CD4-positive, alpha-beta T cell treated with Interleukin-2 at 100 ng/mL for 4 hours (primary cell): ENCODE data around the gene TSEN34.
"Not testable (repeated sequence)": the region's sequence is repeated elsewhere in the genome, so short reads cannot be mapped to it uniquely, and the experiment has no call there.

Experiments
- DNase-seq: peaks from one replicate; pipeline ENCODE4 v3.0.0-alpha.2; 2020; ENCODE audit warnings: low spot score

Gene TSEN34

DNA sequence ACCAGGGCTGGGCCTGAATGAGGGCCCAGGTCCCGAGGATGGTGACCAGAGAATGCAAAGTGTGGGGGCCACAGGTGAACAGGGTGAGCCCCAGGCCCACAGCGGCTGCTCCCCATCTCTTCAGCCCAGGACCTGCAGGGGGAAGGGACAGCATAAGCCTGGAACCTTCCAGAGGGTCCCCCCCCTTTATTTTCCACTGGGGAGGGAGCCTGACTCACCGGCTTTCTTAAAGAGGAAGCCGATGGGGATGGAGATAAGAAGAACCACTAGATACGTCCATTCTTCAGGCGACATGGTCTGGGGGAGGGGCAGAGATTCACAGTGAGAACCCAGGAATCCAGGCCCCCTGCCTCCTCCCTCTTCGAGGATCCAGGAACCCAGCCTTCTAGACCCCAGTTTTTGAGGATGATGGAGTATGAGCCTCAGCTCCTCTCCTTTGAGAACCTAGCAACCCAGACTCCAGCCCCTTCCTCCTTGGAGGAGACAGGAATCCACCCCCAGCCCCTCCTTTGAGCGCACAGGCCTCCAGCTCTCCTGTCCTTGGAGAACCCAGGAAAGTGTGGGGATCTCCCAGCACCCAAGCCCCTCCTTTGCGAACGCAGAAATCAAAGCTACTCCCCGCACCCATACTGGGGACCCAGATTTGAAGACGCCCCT, 2.8 kb upstream of the TSEN34 start:
- peak; percentile 56 for DNase-seq

DNA sequence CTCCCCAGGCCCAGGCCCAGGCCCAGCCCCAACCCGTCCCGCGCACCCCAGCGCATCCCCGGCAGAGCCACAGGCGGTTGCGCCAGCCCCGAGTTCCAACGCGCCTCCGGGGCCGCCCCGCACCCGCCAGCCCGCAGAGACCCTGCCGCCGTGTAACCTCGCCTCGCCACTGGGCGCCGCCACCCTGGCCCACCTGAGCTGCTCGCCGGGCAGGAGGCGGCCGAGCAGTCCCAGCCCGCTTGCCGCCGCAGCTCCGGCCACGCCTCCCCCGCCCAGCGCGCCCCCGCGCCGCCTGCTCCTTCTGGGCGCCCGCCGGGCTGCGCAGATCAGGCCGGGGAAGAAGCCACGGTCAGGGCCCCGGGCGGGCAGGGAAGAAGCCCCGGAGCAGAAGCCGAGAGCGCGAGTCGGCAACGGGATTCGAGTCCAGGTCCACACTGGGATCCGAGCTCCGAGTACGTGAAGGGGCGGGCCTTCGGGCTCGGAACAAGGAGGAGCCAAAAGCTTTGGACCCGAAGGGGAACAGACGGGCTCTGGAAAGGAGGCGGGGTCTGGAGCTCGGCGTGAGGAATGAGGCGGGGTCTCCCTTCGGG, 1.9 kb upstream of the TSEN34 start, which contains the start of gene MBOAT7:
Gene MBOAT7 (minus strand): TSS at position 436 of the 590 bp plus-strand sequence. CDS start 1,072 bp downstream, outside the sequence.
- DNase-seq = no peak

DNA sequence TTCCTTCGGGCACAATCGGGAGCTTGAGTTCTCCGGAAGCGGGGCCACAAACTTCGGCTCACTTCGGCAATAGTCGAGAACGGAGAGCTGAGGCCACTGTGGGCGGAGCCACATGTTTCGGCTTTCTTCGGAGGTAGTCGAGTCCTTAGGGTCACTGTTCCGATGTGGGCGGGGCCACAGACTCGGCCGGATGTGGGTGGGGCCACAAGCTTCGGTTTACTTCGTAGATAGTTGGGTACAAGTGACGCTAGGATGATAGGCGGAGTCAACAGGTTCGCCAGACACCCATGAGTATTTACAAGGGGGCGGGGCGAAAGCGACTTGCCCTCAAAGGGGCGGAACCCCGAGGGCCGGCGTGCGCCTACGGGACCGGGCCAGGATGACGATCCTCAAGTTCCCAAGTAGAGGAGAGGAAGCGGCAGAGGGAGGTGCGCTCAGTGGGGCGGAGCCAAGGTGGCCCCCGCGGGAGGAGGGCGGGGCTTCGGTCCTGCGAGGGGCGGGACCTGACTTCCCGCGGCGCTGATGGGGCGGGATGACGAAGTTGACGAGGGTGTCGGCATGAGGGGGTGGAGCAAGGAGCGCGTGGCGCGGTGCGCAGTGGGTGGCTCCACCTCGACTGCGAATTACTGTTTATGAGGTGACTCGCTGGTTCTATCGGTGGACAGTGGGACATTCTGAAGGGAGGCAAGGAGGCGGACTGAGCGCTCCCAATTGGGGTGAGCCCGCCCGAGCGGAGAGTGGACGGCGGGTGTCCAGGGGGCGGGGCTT, 1.2 kb upstream of the TSEN34 start:
- DNase-seq = peak; percentile 100

DNA sequence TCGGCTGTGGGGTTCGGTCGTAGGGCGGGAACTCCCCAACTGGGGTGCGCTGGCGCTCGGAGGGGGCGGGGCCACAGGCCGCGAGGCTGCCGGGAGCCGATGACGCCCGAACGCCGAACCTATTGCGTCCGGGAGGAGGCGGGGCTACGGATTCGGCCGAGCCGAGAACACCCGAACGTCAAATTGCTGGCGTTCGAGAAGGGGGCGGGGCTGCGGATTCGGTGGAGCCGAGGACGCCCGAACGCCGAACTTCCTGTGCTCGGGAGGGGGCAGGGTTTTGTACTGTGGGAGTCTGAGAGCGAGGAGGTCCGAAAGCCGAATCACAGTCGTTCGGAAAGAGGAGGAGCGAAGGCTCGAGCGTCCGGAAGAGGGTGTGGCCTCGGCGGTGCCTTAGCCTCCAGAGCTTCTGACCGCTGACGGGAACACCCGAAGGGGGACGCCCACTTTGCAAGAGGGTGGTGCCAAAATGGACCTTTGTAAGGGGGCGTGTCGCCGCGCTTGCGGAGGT, 551 bp upstream of the TSEN34 start:
- DNase-seq = peak; percentile 99

DNA sequence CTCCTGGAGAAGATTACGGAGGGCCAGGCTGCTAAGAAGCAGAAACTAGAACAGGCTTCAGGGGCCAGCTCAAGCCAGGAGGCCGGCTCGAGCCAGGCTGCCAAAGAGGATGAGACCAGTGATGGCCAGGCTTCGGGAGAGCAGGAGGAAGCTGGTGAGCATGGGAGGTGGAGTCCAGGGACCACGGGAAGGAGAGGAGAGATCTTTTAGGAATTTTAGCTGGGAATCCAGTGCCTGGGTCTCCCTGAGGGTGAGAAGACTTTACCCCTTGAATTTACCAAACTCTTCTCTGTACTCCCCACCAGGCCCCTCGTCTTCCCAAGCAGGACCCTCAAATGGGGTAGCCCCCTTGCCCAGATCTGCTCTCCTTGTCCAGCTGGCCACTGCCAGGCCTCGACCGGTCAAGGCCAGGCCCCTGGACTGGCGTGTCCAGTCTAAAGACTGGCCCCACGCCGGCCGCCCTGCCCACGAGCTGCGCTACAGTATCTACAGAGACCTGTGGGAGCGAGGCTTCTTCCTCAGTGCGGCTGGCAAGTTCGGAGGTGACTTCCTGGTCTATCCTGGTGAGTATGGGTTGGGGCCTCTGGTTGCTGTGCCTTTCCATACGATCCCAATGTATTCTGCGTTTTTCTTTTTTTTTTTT, 824 bp downstream of the TSEN34 start:
- no peak for DNase-seq

DNA sequence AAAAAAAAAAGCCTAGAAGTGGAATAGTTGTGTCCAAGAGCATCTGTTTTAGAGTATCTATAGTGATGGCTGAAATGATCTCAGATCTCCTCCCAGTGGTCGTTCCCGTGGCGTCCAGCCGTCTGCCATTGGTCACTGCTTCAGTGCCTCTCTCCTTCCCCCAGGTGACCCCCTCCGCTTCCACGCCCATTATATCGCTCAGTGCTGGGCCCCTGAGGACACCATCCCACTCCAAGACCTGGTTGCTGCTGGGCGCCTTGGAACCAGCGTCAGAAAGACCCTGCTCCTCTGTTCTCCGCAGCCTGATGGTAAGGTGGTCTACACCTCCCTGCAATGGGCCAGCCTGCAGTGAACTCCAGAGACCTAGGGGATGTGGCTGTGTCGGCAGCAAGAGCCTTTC, 1.9 kb downstream of the TSEN34 start:
- no peak for DNase-seq

DNA sequence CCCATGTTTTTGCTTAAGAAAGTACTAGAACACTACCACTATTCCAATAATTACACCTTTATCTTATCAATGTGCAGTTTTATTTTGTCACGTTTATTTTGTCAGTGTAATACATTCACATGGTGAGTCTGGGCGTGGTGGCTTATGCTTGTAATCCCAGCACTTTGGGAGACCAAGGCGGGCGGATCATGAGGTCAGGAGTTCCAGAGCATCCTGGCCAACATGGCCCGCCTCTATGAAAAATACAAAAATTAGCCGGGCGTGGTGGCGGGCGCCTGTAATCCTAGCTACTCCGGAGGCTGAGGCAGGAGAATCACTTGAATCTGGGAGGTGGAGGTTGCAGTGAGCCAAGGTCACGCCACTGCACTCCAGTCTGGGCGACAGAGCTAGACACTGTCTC, 3.4 kb downstream of the TSEN34 start:
- not testable (repeated sequence) for DNase-seq

DNA sequence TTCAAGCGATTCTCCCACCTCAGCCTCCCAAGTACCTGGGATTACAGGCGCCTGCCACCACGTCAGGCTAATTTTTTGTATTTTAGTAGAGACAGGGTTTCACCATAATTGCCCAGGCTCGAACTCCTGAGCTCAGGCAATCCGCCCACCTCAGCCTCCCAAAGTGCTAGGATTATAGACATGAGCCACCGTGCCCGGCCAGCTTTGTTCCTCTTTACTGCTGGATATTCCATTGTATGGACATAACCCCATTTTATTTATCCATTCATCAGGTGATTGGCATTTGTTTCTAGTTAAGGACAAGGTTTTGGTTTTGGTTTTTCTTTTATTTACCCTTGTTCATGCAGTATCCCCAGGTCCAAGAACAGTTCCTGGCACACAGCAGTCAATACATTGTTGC, 5.4 kb downstream of the TSEN34 start:
- no peak for DNase-seq

DNA sequence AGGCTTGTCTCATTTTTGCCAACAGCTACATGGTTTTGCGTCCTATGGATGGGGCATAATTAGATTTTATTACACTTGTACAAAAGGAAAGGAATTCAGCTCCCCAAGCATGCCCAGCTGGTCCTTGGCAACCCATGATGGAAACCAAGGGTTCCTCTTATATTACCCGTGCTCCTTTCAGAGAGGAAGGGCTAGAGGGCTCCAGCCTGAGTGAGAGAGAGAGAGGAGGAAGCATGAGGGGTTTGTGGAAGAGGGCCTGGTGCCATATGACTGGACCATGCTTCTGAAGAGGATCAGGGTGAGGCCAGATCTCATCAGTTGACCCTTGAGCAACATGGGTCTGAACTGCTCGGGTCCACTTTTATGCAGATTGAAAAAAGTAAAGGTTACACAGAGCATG, 6.0 kb downstream of the TSEN34 start:
- no peak for DNase-seq

DNA sequence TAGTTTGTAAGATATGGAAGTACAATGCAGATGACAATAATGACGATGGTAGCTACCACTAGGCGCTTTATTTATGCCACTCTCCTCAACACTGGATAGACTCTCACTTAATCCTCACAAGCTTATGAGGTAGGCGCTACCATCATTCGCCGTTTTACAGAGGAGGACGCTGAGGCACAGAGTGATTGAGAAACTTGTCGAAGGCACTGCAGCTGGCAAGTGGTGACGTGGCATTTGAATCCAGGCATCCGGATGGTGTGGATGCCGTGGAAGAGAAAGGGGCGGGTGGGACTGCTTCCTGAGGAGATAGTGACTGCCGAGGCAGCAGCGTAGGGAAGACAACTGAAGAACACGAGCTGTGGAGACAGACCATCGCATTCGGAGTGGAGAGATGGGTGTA, 8.3 kb downstream of the TSEN34 start:
- no peak for DNase-seq

DNA sequence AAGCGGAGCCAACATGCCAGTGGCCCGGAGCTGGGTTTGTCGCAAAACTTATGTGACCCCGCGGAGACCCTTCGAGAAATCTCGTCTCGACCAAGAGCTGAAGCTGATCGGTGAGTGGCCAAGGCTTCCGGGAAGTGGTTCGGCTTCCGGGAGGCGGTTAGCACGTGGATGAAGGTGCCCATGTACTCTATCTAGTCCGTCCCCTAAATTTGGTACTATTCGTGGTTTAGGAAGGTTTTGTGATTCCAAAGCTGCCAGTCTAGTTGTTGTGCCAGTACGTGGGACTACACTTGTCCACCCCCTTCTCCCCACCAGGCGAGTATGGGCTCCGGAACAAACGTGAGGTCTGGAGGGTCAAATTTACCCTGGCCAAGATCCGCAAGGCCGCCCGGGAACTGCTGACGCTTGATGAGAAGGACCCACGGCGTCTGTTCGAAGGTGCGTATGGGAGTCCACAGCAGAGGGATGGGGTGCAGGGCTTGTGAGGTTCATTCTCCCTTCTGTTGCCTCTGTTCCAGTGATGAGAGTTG, 10.1 kb downstream of the TSEN34 start:
- DNase-seq = no peak

DNA sequence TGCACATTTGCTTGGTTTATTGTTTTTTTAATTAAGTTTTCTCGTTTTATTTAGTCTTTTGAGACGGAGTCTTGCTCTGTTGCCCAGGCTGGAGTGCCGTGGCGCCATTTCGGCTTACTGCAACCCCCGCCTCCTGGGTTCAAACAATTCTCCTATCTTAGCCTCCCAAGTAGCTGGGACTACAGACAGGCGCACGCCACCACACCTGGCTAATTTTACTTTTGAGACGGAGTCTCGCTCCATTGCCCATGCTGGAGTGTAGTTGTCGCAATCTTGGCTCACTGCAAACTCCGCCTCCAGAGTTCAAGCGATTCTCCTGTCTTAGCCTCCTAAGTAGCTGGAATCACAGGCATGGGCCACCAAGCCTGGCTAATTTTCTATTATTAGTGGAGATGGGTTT, 10.9 kb downstream of the TSEN34 start:
- no peak for DNase-seq

DNA sequence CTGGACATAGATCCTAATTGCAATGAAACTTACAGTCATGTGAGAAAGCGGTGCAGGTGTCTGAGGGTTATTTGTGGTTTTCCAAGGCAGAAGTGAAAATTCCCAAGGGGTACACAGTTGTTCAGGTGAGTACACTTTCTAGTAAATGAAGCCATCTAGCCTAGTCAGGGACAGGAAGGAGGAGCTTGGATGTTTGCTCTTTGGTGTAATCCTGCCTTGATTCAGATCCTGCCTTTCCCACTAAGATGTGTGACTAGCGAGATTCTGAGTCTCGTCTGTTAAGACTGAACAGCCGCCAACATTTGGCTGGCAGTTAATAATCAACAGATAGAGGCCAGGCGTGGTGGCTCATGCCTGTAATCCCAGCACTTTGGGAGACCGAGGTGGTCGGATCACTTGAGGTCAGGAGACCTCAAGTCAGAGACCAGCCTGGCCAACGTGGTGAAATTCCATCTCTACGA, 12.1 kb downstream of the TSEN34 start:
- no peak for DNase-seq

DNA sequence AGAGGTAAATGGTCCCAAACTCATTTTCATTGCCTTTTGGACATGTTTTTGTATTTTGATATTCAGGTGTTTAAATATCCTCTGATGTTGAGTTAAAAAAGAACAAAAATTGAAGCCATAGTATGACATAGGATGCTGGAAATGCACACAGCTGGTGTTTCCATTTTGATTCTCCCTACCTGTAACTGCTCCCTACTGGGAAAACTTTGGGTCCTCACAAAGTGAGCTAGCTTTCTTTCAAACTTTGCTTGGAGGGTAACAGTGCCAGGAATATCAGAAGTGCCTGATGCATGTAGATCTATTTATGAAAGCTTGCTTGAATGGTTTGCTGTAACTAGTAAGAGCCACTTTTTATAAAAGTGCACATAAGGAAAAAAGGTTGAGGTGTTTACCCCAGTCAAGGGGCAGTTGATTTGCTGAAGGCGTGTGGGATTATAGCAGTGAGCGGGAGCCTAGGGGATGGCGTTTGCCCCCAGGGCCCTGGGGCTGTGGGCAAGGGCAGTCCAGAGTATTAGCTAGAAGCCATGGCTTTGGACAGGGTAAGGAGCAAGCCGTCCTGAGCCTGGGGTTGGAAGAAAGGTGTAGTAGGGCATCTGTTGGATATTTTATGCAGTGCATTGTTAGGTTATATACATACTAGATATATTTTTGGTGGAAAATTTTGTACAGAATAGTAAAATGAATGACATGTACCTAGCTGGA, 13.8 kb downstream of the TSEN34 start:
- no peak for DNase-seq

DNA sequence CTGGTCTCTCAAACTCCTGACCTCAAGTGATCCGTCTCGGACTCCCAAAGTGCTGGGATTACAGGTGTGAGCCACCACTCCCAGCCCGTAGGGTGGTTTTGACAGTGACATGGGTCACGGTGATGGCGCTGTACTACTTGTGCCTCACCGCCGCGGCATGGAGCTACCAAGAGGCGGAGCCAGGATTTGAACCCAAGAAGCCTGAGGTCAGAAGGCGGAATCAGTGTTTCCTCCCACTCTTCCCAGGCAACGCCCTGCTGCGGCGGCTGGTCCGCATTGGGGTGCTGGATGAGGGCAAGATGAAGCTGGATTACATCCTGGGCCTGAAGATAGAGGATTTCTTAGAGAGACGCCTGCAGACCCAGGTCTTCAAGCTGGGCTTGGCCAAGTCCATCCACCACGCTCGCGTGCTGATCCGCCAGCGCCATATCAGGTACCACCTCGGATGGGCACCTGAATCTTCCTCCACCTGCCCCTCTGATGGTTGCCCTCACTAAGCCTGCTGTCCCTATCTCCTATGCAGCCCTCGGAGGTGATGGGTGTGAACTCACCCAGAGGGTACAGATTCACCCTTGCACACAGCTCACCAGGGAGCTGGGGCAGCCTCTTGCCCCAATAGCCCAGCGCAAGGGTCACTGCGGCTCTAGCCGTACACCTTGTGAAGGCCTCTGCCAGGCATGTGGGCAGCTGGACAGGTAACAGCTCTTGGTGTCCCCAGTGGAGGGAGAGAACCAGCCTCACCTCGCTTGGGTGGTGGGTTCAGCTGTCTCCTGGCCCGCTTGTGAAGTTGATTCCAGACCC, 15.1 kb downstream of the TSEN34 start:
- no peak for DNase-seq

DNA sequence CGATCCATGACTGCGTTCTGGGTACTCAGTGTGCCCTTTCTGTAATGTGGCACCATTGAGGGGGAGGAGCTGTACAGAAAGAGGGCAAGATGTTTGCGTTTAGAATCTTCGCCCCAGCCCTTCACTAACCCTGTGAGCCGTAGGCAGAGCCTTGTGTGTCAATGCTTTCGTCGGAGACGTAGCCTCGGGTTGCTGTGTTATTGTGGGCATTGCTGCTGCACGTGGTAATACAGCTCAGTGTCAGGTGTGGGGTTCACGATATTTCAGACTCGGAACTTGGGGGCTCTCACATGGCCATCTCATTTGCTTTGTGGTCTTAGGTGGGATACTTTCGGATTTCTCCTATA, 15.7 kb downstream of the TSEN34 start:
- no peak for DNase-seq

DNA sequence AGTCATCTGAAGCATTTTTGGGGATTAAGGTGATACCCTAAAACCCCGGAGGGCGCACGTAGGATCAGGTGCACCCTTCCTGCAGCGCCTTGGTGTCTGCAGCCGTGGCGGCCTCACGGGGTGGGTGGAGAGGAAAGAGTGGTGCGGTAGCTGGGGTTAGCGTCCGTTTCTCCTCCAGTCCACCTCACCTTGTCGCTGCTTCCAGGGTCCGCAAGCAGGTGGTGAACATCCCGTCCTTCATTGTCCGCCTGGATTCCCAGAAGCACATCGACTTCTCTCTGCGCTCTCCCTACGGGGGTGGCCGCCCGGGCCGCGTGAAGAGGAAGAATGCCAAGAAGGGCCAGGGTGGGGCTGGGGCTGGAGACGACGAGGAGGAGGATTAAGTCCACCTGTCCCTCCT, 16.1 kb downstream of the TSEN34 start:
- DNase-seq = not testable (repeated sequence)

DNA sequence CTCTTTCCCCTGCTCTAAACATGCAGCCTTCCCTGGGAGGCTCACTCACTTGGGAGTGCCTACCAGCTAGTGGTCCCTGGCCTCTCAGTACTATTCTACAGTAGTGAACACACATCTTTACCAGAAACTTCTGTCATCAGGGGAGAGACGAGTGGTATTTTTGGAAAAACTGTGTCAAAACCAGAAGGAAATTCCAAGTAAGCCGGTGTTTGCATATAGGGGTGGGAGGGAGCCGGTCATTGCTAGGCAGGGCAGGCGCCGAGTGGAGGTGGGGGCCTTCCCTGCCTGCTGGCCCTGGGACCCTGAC, 16.5 kb downstream of the TSEN34 start:
- DNase-seq = no peak

DNA sequence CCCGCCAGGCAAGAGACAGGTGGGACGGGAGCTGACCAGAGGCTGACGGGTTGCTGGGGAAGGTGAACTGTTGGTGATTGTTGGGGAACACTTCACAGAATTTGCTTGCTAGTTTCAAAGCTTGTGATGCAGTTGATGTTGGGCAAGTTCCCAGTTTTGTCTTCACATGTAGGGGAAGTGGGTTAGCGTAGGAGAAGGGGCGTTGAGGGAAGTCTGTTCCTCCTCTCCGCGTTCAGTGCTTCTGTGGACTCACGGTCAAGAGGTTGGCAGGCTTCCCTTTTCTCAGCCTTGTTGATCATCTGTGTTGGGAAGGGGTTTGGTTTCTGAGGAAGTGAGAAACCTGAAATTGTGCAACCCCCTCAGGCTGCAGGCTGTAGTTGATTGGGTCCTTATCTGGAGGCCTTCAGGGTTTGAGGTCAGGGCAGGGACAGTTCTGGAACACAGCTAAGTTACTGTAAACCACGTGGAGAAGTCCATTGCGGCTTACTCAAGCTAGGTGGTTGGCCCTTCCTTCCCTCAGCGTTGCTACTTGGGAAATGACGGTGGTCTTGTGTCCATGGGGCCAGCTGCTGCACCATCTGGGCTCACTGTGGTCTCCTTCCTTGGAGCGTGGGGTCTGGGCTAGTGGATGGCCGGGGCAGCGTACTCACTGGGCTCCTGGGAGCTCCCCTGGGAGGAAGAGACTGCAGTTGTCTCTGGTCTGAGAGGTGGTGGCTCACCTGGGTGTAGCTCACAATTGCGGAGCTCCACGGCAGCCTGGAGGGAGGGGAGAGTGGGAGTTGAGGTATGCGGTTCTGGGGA, 17.1 kb downstream of the TSEN34 start:
- DNase-seq = peak; percentile 38

DNA sequence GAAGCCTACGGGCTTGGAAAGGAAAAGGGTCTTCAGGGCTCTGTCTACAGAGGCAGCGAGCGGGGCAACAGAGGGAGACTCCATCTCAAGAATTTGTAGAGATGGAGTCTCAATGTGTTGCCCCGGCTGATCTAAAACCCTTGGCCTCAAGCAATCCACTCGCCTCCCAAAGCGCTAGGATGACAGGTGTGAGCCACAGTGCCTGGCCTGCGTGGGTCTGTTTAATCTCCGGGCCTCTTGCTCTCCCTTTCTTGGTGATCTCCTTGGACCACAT, 17.6 kb downstream of the TSEN34 start:
- DNase-seq = no peak
